OCI-LY3 (cell line): ENCODE data around the gene MRPL23.

Source experiments
- H2AFZ ChIP-seq: fragments of 200-600, 300-600 bp; shearing (Covaris generic); 2 replicates; pipeline ENCODE4 v1.6.0; 2014; ENCODE audit warnings: antibody characterized with exemption, low read depth, low read length
- H3K27ac ChIP-seq: fragments of 200-600, 300-600 bp; sonication (generic); 2 replicates; pipeline ENCODE4 v1.5.1; 2014; ENCODE audit warnings: mild to moderate bottlenecking, low read length, moderate library complexity, mixed read lengths
- H3K27me3 ChIP-seq: fragments of 200-600, 300-600 bp; sonication (generic); 2 replicates; pipeline ENCODE4 v1.6.1; 2014; ENCODE audit warnings: low read depth, low read length, mixed read lengths
- H3K36me3 ChIP-seq: fragments of 200-600, 300-600 bp; sonication (generic); replicated peaks from 2 replicates; pipeline ENCODE3; 2014; ENCODE audit warnings: low read depth, low read length, mixed read lengths
- H3K4me1 ChIP-seq: fragments of 300-600, 200-600 bp; sonication (generic); 2 replicates; pipeline ENCODE4 v1.6.1; 2014; ENCODE audit warnings: low read length, mixed read lengths
- H3K4me2 ChIP-seq: fragments of 200-600, 300-600 bp; sonication (generic); 2 replicates; pipeline ENCODE4 v1.6.1; 2014; ENCODE audit warnings: low read length, mixed read lengths
- H3K4me3 ChIP-seq: fragments of 300-600, 200-600 bp; sonication (generic); 2 replicates; pipeline ENCODE4 v1.5.1; 2014; ENCODE audit warnings: antibody characterized with exemption, mild to moderate bottlenecking, low read length, moderate library complexity
- H3K79me2 ChIP-seq: fragments of 300-600, 200-600 bp; shearing (Covaris generic); 2 replicates; pipeline ENCODE4 v1.6.1; 2014; ENCODE audit warnings: mild to moderate bottlenecking, low read length, mixed read lengths
- H3K9ac ChIP-seq: fragments of 300-600, 200-600 bp; shearing (Covaris generic); 2 replicates; pipeline ENCODE4 v1.6.0; 2014; ENCODE audit warnings: mild to moderate bottlenecking, low read length, moderate library complexity
- H3K9me3 ChIP-seq: fragments of 200-600, 300-600 bp; shearing (Covaris generic); 2 replicates; pipeline ENCODE4 v1.6.1; 2014; ENCODE audit warnings: low read length, mixed read lengths; ENCODE audit not compliant: insufficient read depth
- H4K20me1 ChIP-seq: fragments of 200-600, 300-600 bp; sonication (generic); 2 replicates; pipeline ENCODE4 v1.6.1; 2016; ENCODE audit warnings: low read length, mixed read lengths; ENCODE audit not compliant: insufficient read depth
- EZH2phosphoT487 ChIP-seq: fragments of 200-600 bp; shearing (Covaris generic); IDR thresholded peaks from 2 replicates; pipeline ENCODE4 v1.6.1; 2018; ENCODE audit warnings: antibody characterized with exemption, mixed run types, low read depth
- TF ChIP-seq, protein P1 (sequence below): fragments of 200-600, 300-600 bp; sonication (generic); IDR thresholded peaks from 2 replicates; pipeline ENCODE4 v1.5.1; 2014; ENCODE audit warnings: antibody characterized with exemption, low read length, low read depth

Gene MRPL23

GRCh38 chr11:1946812-1947484 lies at the start of gene MRPL23:
Gene MRPL23, plus strand, starts transcription at chr11:1947332. Its CDS starts 31 bp downstream, at chr11:1947363.
- no peak for TF ChIP-seq EZH2phosphoT487
- TF ChIP-seq, protein P1, sequence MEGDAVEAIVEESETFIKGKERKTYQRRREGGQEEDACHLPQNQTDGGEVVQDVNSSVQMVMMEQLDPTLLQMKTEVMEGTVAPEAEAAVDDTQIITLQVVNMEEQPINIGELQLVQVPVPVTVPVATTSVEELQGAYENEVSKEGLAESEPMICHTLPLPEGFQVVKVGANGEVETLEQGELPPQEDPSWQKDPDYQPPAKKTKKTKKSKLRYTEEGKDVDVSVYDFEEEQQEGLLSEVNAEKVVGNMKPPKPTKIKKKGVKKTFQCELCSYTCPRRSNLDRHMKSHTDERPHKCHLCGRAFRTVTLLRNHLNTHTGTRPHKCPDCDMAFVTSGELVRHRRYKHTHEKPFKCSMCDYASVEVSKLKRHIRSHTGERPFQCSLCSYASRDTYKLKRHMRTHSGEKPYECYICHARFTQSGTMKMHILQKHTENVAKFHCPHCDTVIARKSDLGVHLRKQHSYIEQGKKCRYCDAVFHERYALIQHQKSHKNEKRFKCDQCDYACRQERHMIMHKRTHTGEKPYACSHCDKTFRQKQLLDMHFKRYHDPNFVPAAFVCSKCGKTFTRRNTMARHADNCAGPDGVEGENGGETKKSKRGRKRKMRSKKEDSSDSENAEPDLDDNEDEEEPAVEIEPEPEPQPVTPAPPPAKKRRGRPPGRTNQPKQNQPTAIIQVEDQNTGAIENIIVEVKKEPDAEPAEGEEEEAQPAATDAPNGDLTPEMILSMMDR = no peak
- Histone ChIP-seq H4K20me1 (no peaks in the 10 kb centered on the region), H3K4me3 (no peak within 1 kb of the TSS), H3K4me1 (no peaks in the 10 kb centered on the region), H3K9ac (no peak within 1 kb of the TSS), H3K4me2 (no peak within 1 kb of the TSS), H3K79me2 (no peaks in the 10 kb centered on the region), H2AFZ (no peak within 1 kb of the TSS), H3K27ac (no peak within 1 kb of the TSS), H3K27me3 (no peaks in the 10 kb centered on the region), H3K9me3 (no peaks in the 10 kb centered on the region), H3K36me3 (no peaks in the 10 kb centered on the region)

- H3K9ac ChIP-seq = no peak overlapping the region
- H3K27ac ChIP-seq = no peak overlapping the region
- TF ChIP-seq EZH2phosphoT487 = no peak
- TF ChIP-seq, protein P1 = no peak
- H4K20me1 ChIP-seq = no peaks in the 10 kb centered on the region
- no peaks in the 10 kb centered on the region for H3K9me3 ChIP-seq
- H3K4me2 ChIP-seq = no peak overlapping the region
- no peak overlapping the region for H2AFZ ChIP-seq
- peaks cover 19% of the 10 kb centered on the region for H3K27me3 ChIP-seq
- no peaks in the 10 kb centered on the region for H3K79me2 ChIP-seq
- no peaks in the 10 kb centered on the region for H3K36me3 ChIP-seq
- peaks cover 11% of the 10 kb centered on the region for H3K4me1 ChIP-seq
- no peak overlapping the region for H3K4me3 ChIP-seq
Observed at GRCh38 chr11:1899090-1899489, 48.0 kb upstream of the MRPL23 start.

DNA sequence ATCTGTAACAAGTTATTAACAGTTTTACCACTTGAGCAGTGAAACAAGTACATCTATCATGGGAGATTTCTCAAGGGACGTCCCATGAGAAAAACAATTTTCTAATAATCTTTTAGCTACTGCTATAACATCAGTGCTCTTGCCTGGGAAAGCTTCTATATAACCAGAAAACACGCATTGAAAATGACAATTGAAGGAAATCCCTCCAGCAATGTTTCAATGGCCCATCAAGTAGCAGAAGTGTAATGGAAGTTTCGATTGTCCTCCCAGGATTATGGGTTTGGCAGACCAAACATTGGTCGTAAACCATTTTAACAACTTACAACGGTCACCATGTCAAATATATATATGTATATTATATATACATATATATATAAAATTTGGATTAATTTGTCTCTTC lies 47.4 kb upstream of the MRPL23 start:
- Histone ChIP-seq H3K79me2 (no peaks in the 10 kb centered on the region), H3K36me3 (no peaks in the 10 kb centered on the region), H2AFZ (no peak overlapping the region), H3K27ac (no peak overlapping the region), H3K4me2 (no peak overlapping the region), H3K9ac (no peak overlapping the region), H3K9me3 (no peaks in the 10 kb centered on the region), H3K27me3 (peaks cover 19% of the 10 kb centered on the region), H3K4me1 (peaks cover 11% of the 10 kb centered on the region), H3K4me3 (no peak overlapping the region), H4K20me1 (no peaks in the 10 kb centered on the region)
- TF ChIP-seq EZH2phosphoT487 = no peak
- TF ChIP-seq, protein P1 = no peak

GRCh38 chr11:1906181-1906580 lies 41.0 kb upstream of the MRPL23 start:
- Histone ChIP-seq H3K27ac (no peak overlapping the region), H2AFZ (no peak overlapping the region), H4K20me1 (no peaks in the 10 kb centered on the region), H3K9ac (no peak overlapping the region), H3K9me3 (no peaks in the 10 kb centered on the region), H3K4me2 (no peak overlapping the region), H3K4me3 (no peak overlapping the region), H3K4me1 (no peaks in the 10 kb centered on the region), H3K36me3 (no peaks in the 10 kb centered on the region), H3K27me3 (peaks cover 7% of the 10 kb centered on the region; the same call in 1 of the 2 replicates), H3K79me2 (no peaks in the 10 kb centered on the region)
- TF ChIP-seq EZH2phosphoT487 = no peak
- TF ChIP-seq, protein P1 = no peak
